Stimulated activated CD8-positive, alpha-beta memory T cell treated with anti-CD3 and anti-CD28 coated beads, Interleukin-15, amount 100 ng/mL, for 24 hours (primary cell): ENCODE data around the gene CEP70.
"Not testable (repeated sequence)": the region's sequence is repeated elsewhere in the genome, so short reads cannot be mapped to it uniquely, and the experiment has no call there.

Experiments
- DNase-seq: peaks from one replicate; pipeline ENCODE4 v3.0.0-alpha.2; 2020; ENCODE audit warnings: low read depth

Gene CEP70

DNA sequence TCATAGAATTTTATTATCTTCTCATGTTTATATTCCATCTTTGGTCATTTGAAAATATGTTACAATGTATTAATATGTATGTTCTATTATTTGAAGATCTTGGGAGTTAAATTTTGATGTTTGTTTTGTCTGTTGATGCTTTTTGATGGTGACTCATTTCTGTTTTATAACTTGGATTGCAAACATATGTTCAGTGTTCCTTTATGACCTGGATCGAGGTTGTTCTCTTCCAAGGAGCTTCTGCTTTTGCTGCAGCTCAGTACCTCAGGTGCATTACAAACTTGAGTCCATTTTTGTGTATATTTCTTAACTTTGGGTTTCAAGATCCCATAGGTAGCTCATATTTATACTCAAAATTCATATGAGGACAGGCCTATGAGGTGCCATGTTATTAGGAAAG lies 122.6 kb downstream of the CEP70 start:
- DNase-seq: no peak

DNA sequence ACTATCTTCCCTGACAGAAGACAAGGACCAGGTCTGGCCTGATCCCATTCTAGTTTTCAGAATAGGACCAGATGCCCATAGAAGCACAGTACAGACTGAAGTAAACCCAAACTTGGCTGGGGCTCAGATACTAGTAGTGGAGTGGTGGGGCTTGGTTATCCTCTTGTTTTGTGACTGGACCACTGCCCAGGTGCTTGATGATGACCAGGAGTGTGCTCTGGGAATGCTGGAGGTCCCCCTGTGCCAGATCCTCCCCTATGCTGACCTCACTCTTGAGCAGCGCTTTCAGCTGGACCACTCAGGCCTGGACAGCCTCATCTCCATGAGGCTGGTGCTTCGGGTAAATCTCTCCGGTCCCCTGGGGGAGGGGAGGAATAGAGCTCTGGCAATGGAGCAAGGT lies 123.4 kb downstream of the CEP70 start:
- no peak for DNase-seq

DNA sequence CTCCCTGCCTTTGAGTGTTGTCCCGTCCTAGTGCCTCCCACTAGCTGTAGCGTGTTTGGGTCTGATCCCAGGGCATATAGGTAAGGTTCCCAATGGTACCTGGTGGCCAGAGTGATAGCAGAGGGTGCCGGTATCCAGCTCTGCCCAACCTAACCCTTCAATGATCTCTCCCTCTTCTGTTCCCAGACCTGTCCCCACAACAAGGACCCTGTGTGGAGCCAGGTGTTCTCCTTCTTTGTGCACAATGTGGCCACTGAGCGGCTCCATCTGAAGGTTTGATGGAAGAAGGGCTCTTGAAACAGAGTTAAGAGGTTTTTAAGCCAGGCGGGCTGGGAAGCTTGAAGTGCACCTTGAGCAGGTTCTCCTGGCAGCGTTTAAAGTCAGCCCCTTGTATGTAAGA lies 124.2 kb downstream of the CEP70 start:
- DNase-seq: no peak

DNA sequence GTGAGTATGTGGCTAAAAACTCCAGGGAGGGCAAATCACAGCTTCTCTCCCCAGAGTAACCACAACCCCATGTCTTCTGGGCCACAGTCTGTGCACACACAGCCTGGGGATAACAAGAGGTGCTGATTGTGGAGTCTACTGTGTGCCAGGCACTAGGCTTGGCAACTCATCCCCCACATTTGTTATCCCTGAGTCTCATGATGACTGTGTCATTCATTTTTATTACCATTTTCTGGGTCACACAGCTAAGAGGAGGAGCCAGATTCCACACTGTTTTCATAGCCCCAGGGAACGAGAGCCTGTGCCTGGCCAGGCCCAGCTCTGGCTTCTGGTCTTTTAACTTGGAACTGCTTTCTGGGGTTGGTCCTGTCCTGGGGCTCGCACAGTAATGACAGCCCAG lies 125.2 kb downstream of the CEP70 start:
- DNase-seq: no peak

DNA sequence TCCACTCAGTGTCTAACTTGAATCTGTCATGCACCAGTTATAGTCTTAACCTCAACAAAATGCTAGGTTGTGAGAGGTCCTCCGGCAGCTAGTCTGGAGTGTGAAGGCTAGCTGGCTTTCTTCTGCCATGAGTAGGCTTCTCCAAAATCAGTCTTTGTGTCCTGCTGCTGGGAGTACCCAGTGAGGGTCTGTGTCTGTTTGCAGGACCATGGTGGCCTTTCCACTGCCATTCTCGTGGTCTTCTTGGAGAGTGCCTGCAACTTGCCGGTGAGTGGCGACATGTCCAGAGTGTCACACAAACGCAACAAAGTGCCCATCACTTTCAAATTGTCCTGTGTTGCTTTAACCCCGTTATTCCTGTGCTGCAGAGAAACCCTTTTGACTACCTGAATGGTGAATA lies 125.6 kb downstream of the CEP70 start:
- DNase-seq: no peak

DNA sequence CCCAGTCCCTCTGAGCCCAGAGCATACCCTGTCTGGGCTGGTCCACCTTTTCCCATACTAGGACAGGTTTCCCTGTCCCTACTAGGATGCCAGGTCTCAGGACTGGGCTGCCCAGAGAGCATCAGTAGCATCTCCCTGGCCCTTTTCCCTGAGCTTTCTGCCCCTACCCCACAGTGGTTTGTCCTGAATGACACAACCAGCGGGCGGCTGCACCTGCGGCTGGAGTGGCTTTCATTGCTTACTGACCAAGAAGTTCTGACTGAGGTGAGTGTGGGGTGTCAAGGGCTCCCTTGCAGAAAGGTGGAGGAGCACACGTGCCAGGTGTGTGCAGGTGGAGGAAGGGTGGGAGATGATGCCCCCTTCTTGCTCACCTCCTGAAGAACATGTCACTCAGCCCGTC lies 126.1 kb downstream of the CEP70 start:
- DNase-seq: no peak

DNA sequence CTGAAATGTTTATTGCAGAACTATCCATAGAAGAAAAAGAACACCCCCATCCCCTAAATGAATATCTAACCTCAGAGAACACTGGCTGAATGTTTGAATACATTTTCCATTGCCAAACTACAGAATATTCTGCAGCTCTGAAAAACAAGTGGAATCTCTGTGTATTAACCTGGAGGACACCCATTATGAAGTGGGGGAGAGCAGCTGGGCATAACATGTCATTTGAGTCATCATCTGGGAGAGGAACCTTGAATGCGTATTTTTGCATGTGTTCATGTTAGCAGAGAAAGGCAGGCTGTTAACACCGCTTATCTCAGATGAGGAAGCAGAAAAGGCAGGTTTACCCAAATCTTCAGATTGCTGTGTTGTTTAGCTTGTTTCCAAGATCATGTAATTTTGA lies 128.1 kb downstream of the CEP70 start:
- DNase-seq: no peak

DNA sequence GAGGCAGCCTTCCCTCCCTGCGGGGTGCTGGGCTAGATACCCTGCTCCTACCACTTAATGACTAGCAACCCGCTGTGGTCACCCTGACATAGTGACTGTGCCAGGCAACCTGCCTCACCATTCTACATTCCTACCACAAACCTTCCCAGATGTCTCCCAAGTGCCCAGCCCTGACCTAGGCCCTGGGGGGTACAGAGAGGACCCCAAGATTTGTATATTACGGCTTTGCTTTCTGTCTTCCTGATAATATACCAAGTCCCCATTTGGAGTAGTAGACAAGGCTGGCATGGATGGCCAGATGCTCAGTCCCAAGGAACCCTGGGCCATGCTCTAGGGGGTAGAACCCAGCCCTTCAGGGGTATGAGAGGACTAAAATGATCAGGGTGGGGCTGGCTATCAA lies 128.6 kb downstream of the CEP70 start:
- DNase-seq: no peak

DNA sequence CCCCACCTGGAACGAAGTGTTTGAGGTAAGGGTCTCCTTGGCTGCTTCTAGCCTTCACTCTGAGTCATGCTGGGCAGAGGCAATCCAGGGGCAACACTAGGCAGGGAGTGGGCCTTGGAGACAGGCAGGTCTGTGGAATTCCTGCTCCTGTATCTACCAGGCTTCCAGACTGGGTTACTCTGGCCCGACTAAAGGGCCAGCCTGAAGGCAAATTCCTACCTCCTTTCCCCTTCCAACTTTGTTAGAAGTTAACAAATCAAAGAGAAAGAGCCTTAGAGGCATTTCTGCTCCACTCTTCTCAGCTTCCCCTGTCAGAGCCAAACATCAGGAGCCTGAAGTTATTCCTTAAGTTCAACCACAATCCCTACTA lies 129.6 kb downstream of the CEP70 start:
- no peak for DNase-seq

DNA sequence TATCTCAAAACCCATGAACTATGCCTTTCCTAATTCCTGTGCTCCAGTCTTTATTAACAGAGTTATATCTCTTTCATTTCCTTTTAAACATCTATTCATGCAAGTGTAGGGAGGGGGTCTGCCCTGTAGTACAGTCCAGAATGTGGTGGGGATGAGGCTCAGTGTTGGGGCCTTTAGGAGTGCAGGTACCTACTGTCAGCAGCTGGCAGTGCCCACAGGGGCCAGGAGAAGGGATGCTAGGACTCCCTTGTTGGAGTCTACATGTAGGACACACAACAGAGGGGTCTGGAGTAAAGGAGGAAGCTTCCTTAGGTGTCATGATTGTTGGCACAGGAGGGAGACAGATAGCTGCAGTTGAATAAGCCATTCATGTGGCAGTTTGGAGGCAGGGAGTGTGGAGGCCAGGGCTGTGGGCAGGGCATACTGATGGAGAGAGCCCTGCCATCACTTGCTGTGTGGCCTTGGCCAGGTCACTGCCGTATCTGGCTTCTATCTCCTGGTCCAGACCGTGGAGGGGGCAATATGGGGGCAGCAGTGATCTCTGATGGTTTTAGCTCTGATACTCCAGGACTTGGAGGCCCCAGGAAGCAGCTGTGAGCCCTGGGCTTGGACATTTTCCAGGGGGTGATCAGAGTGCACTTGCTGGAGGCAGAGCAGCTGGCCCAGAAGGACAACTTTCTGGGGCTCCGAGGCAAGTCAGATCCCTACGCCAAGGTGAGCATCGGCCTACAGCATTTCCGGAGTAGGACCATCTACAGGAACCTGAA lies 130.2 kb downstream of the CEP70 start:
- no peak for DNase-seq

DNA sequence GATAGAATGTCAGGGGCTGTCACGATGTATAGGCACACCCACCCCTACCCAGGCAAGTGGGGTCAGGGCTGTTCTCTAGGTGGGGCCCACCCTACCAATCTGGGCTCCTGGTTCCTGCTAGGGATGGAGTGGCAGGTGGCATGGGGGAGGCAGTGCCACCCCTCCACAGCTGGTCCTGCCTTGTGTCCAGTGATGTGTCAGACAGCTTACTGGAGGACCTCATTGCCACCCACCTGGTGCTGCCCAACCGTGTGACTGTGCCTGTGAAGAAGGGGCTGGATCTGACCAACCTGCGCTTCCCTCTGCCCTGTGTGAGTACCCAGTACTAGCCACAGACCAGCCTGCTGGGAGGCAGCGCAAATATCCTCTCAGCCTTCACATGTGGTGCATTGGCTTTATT lies 132.2 kb downstream of the CEP70 start:
- no peak for DNase-seq

DNA sequence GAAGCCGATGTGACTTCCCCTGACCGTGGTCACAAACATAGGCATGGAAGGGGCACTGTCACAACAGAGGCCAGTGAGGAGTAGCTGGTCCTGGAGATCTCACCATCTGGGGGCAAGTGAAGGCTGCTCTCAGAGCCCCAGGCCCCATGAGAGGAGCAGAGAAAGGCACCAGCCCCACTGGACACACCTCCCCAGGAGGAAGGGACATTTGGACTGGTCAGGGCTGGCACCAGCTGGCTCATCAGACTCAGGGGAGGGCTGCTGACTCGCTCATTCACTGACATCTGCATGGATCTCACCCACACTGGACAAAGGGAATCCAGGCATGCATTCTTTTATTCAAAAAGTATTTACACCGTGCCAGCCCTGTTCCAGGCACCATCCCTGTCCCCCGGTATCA lies 132.8 kb downstream of the CEP70 start:
- no peak for DNase-seq

DNA sequence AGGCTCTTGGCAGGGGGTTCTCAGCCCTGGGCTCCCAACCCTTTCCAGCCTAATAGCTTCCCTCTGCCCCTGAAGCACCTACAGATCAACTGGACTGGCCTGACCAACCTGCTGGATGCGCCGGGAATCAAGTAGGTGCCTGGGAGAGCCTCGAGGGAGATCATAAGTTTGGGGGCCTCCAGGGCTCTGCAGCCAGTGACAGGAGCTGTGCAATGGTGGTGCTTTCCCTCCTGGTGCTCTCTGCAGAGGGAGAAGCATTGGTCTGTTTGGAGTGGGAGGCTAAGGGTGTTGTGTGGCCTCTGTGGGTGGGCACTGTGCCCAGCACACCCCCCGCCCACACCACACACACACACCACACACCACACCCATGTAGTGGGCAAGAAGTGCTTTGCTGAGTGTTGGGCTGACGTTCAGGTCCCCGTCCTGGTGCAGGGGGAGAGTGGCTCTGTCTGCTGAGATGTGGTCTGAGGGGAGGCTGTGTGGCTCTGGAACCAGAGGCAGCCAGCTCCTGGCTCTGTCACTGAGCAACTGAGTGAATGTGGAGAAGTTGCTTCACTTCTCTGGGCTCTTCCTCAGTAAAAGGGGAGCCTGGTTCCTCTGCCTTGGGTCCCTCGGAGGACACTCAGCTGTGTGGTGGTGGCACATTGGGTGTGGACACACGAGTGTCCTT lies 133.4 kb downstream of the CEP70 start:
- DNase-seq: no peak

DNA sequence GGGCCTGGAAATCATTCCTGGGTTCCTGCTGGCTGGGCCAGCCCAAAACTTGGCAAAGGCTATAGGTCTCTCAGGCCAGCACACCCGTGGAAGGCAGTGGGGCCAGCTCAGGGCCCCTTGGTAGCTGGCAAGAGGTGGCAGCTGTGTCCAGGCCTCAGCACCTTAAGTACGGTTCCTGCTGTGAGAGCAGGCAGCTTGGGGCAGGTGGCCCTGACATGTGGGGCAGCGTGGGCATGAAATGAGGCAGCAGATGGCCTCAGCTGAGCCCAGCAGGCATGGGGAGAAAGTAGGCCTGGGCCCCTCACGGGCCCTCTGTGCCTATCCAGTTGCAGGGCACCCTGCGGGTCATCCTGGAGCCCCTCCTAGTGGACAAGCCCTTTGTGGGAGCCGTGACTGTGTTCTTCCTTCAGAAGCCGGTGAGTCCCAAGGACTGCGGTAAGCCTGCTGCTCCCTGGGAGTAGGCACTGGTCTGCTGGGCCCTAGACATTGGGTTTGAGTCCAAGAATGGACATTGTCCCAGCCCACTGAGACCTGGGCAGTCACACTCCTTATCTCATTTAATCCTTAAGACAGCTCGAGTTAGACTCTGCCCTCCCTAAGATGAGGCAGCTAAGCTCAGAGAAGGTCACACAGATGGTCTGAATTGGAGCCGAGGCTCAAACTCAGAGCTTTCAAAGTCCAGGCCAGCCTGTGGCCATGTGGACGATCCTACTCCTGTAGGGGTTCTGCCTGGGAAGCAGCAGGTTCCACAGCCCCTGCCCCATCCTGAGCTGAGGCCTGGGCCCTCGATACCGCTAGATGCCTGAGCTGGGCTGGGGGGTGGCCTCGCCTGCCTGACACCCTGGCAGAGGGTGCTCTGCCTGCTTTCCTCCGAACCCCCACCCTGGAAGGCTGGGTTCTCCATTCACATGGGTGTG lies 134.2 kb downstream of the CEP70 start:
- DNase-seq: no peak

DNA sequence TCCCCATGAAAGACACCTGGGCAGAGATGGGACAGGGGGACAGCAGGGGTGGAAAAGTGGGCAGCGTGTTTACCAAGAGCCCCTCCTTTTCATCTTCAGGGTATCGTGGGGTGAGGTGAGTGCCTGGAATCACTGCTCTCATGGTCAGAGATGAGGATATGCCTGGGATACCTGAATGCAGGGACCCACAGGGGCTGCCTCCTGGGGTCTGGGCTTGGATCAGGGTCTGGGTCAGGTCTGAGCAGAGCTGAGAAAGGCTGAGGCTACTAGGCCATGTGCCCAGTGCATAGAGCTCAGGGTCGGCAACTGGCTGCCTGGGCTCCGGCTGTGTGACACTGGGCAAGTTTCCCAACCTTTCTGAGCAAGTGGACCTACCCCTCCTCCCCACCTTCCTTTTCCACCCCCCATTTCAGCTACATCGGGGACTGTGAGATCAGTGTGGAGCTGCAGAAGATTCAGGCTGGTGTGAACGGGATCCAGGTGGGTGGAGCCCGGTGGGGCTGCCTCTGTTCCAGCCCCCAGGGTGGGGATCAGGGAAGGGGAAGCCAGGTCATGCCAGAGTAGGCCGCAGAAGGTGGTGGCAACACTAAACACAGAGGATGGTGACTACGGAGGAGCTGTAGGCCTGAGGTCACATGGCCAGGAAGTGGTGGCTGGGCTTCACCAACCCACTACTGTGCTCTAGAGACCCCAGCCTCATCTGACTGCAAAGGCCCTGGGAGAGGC lies 135.1 kb downstream of the CEP70 start:
- no peak for DNase-seq

DNA sequence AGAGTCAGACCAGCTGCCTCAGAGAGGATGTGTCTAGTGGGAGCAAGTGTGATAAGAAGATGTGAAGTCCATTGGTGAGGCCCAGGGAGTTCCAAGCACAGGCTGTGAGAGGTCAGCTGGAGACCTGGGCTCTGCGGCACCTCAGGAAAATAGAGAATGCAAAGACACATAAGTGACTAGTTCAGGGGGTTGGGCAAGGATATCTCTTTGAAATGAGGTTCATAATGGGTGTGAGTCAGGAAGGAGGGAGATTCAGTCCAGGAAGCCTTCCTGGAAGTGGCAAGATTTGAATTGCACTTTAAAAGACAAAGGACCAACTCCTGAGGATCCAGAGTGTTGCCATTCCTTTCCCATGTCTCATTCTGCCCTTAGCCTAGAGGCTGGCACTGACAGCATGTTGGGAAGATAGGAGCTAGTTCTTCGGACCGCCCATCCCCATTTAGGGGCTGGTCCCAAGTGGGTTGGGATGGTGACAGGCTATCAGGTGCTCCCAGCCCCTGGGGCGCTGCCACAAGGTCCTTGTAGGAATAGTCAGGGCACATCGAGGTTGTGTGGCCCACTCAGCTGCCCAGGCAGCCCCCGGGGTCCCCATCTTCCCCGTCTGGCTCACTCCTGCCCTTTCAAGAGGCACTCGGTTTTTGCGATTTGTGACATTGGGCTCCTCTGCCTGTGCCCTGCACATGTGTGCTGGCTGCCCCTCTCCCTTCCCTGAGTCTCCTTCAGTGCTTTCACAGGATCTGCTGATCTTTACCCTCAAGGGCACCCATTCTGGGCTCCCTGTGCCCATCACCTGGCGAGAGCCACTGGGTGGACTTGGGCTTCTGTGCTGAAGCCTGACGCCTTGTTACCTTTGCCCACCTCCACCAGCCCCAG lies 136.0 kb downstream of the CEP70 start:
- DNase-seq: no peak

DNA sequence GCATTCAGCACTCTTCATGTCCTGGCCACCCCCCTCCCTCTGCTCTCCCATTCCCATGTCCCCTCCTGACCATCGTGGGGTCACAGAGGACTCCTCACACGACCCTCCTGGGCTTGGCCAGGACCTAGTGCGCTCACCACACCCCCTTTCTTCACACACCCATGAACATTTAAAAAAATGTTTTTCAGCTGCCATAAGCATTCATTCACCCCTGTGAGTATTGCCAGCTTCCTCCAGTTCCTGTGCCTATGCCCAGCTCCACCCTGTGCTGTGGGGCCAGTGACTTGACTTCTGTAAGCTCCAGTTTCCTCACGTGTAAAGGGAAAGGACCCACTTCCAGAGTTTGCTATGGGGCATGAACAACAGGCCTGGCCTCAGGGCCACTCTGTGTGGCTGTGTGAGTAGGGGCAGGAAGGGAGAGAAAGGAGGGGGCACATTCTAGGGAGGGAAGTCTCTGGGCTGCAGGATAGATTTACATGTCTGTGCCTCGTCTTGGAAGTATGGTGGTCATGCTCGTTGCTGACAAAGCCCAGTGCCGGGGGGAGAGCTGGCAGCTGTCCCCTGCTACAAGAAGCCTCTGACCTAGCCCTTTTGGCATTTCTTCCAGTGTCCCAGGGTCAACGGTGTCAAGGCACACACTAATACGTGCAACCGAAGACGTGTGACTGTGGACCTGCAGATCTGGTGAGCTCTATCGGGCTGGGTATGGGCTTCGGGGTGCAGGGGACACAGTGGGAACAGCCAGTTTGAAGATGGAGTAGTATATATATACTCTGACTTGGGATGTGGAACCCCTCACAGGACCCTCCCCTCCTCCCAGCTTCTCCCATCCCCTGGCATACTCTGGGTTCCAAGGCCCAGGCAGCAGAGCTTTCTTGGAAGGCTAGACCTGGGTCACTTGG lies 136.8 kb downstream of the CEP70 start:
- DNase-seq: no peak

DNA sequence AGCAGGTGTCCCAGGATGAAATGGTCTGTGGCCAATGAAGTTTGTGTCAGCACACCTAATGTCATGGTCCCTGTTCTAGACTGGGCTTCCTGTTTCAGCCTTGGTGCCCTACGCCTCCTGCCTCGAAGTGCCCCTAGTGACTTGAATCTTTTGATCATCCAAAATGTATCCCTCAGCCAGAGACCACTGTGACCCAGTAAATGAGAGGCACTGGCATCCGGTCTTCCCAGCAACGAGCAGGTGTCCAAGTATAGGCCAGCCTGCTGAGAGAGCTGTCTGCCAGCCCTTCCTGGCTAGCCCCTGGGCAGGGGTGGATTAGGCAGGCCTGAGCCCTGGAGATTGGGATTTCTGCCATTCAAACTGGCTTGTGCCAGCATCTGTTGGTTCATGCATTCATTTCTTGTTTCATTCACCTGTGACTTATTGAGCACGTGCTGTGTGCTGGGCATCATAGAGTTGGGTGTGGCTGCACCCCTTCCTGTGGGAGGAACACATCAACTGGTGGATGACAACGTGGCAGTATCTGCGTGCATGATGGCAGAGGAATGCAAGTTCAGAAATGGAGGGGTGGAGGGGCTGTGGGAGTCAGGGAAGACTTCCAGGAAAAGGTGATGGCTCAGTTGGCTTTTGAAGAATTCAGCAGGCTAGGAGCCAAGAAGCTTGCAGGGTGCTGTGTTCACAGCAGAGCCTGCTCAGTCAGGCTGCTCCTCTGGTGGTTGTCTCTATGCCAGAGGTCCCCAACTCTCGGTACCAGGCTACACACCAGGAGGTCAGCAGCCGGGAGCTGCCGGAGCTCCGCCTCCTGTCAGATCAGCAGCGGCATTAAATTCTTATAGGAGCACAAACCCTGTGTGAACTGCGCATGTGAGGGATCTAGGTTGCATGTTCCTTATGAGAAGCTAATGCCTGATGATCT lies 138.0 kb downstream of the CEP70 start:
- DNase-seq: no peak

DNA sequence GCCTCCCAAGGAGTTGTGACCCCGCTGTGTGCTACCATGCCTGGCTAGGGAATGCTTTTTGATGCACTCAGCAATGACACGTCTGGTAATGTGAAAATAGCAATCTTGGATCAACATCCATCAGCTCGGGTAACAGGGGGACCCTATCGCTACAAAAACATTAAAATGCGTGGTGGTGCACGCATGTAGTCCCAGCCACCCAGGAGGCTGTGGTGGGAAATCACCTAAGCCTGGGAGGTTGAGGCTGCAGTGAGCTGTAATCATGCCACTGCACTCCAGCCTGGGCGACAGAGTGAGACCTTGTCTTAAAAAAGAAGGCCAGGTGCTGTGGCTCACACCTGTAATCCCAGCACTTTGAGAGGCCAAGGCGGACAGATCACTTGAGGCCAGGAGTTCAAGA lies 140.1 kb downstream of the CEP70 start:
- DNase-seq: not testable (repeated sequence)
